Duodenal mucosa (tissue), 2 donors: ENCODE data around the gene DPT.

Source experiments
- H3K27ac ChIP-seq: one replicate; pipeline ENCODE4 v1.7.0; 2013; ENCODE audit warnings: low read depth, low read length
- H3K27me3 ChIP-seq, 2 donors: one replicate each; pipeline ENCODE4 v1.7.0; 2013; ENCODE audit warnings: low read length in 2 of 2, control low read depth in 1 of 2; ENCODE audit not compliant: insufficient read depth in 2 of 2, control insufficient read depth in 1 of 2
- H3K36me3 ChIP-seq, 2 donors: one replicate each; pipeline ENCODE4 v1.7.0; 2013; ENCODE audit warnings: low read length in 2 of 2, control low read depth in 1 of 2; ENCODE audit not compliant: insufficient read depth in 2 of 2, control insufficient read depth in 1 of 2
- H3K4me1 ChIP-seq, 2 donors: one replicate each; pipeline ENCODE4 v1.7.0; 2013; ENCODE audit warnings: low read length in 2 of 2, control low read depth in 1 of 2; ENCODE audit not compliant: insufficient read depth in 2 of 2, control insufficient read depth in 1 of 2
- H3K4me3 ChIP-seq, 2 donors: one replicate each; pipeline ENCODE4 v1.7.0; 2013; ENCODE audit warnings: low read length in 2 of 2, low read depth in 1 of 2
- H3K9ac ChIP-seq, 2 donors: one replicate each; pipeline ENCODE4 v1.7.0; 2013; ENCODE audit warnings: low read length in 2 of 2, low read depth in 1 of 2
- H3K9me3 ChIP-seq, 2 donors: one replicate each; pipeline ENCODE4 v1.7.0; 2013; ENCODE audit warnings: low read length in 2 of 2, control low read depth in 1 of 2; ENCODE audit not compliant: control insufficient read depth in 1 of 2

DPT gene

DNA sequence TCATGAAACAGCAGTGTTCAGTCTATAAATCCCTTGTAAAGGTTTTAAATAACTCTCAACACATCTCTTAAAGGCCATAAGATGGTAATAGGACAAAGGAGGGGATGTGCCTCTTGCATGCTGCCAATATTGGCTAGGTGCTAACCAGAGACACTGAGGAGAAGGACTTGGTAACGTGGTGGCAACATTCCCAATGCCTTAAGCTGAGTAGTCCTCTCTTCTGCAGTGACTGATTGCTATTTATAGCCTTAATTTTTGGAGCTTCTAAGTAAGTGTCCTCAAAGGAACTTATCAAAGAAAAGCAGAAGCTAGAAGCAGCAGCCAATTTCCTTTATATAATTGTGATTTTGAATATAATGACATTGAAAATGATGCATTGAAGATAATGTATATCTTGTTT lies 63.0 kb downstream of the DPT start:
- H3K27me3 ChIP-seq: no peaks in the 10 kb centered on the region

GRCh38 chr1:168664069-168664834 lies 64.8 kb downstream of the DPT start:
- H3K27ac ChIP-seq: no peak overlapping the region
- no peaks in the 10 kb centered on the region for H3K9me3 ChIP-seq
- no peak overlapping the region for H3K9ac ChIP-seq
- H3K27me3 ChIP-seq: no peaks in the 10 kb centered on the region
- H3K36me3 ChIP-seq: no peaks in the 10 kb centered on the region
- H3K4me3 ChIP-seq: no peak overlapping the region
- no peaks in the 10 kb centered on the region for H3K4me1 ChIP-seq

More for the DNA sequence above, 63.0 kb downstream of the DPT start:
- Histone ChIP-seq H3K36me3 (no peaks in the 10 kb centered on the region), H3K9ac (no peak overlapping the region), H3K4me3 (no peak overlapping the region), H3K27ac (no peak overlapping the region), H3K9me3 (no peaks in the 10 kb centered on the region), H3K4me1 (no peaks in the 10 kb centered on the region)

DNA sequence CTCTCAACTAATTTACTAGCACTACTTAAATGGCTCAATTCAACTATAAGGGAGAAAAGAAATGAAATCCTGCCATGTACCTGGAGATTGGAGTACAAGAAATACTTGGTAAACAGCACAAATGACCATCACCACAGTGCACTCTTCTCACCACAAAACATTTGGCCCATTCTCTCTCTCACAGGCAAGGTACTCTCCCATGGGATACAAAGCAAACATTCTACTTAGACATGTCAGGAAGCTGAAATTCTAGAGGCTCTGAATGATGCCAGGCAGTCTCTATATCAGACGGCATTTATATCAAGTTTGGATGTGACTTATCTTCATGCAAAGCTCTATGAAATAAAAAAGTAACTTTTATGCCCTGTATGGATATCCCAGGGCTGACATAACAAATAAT lies 72.5 kb downstream of the DPT start:
- H3K36me3 ChIP-seq: no peaks in the 10 kb centered on the region
- no peaks in the 10 kb centered on the region for H3K4me1 ChIP-seq
- no peak overlapping the region for H3K9ac ChIP-seq
- H3K4me3 ChIP-seq: no peak overlapping the region
- H3K27me3 ChIP-seq: no peaks in the 10 kb centered on the region
- H3K9me3 ChIP-seq: no peaks in the 10 kb centered on the region
- no peak overlapping the region for H3K27ac ChIP-seq

DNA sequence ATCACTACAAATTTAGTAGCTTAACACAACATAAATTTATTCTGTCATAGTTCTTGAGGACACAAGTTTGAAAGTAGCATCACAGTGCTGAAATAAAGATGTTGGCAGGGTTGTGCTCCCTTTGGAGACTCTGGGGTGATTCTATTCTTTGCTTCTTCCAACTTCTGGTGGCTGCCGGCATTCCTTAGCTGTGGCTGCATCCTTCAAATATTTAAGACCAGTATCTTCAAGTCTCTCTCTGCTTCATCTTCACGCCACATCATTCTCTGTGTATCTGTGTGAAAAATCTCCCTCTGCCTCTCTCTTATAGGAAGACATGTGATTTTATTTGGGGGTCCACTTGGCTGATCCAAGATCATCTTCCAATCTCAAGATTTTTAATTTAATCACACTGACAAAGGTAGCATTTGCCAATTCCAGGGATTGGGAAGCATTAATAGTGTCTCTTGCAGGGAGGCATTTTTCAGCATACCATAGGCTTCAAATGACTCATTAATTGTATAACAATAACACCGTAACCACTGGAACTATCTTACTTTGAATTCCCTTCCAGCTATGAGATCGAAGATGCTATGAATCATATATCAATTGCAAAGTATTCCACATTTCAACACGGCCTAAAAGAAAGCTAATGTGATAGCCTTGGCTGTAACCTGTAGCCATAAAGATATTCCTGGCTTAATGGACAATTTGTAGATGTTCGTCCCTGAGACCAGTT lies 74.6 kb downstream of the DPT start:
- H3K4me3 ChIP-seq: no peak overlapping the region
- H3K9ac ChIP-seq: no peak overlapping the region
- no peaks in the 10 kb centered on the region for H3K4me1 ChIP-seq
- no peaks in the 10 kb centered on the region for H3K27me3 ChIP-seq
- no peak overlapping the region for H3K27ac ChIP-seq
- H3K9me3 ChIP-seq: no peaks in the 10 kb centered on the region
- no peaks in the 10 kb centered on the region for H3K36me3 ChIP-seq

GRCh38 chr1:168653567-168653966 lies 75.4 kb downstream of the DPT start:
- Histone ChIP-seq H3K27ac (no peak overlapping the region), H3K4me3 (no peak overlapping the region), H3K9ac (no peak overlapping the region), H3K4me1 (no peaks in the 10 kb centered on the region), H3K36me3 (no peaks in the 10 kb centered on the region), H3K9me3 (no peaks in the 10 kb centered on the region), H3K27me3 (no peaks in the 10 kb centered on the region)

DNA sequence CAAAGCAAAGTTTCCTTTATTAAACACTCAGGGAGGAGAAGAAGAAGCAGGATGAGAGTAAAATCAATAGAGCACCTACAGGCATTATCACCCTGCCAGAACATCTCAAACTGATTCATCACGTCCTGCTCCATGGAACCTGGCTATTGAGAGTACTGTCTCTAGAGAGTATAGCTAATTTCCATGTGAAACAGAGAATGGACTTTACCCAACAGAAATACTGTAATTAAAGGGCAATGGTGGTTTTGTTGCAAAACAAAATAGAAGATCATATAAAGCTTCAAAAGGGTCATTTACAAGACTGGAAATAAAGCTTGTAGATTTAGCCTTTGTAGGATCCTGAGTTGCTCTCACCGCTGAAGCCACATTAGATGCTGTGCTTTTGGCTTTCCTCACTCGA lies 83.3 kb downstream of the DPT start:
- no peaks in the 10 kb centered on the region for H3K27me3 ChIP-seq
- no peaks in the 10 kb centered on the region for H3K36me3 ChIP-seq
- H3K4me1 ChIP-seq: peaks cover 0 to 3% of the 10 kb centered on the region in 2 donors

More for the DNA sequence above, 83.3 kb downstream of the DPT start:
- Histone ChIP-seq H3K4me3 (no peak overlapping the region), H3K9me3 (no peaks in the 10 kb centered on the region), H3K27ac (no peak overlapping the region), H3K9ac (no peak overlapping the region)
